Measurements from ENCODE around the gene RSRC1. TPM values are rescaled to one million over a fixed set of nuclear protein-coding genes. Genes with fewer than 3 reads are reported as not detected.
"Not testable (repeated sequence)": the region's sequence is repeated elsewhere in the genome, so short reads cannot be mapped to it uniquely, and the experiment has no call there.

The RSRC1 gene
- total RNA-seq, 1 experiment from 2014 or later = 60.3 TPM

GRCh38 chr3:158120330-158120729 is 10.4 kb downstream of the RSRC1 start:
- H3K36me3 ChIP-seq (ENCODE audit: low read depth) = peaks cover 3% of the 10 kb centered on the region
- no peak for DNase-seq
- no peaks in the 10 kb centered on the region for H3K27me3 ChIP-seq (ENCODE audit: insufficient read depth, low read depth)
- ChIA-PET CTCF (no interaction called here), POLR2A (ENCODE audit: unreplicated experiment) (no interaction called here)
- H3K79me2 ChIP-seq (ENCODE audit: low read depth) = peaks cover 45% of the 10 kb centered on the region
- no peaks in the 10 kb centered on the region for H3K4me1 ChIP-seq (replicated peaks; ENCODE audit: insufficient read depth)
- no TSS peak for BruUV-seq (replicated peaks)
- H2AFZ ChIP-seq = no peak overlapping the region
- H3K4me3 ChIP-seq = no peak overlapping the region
- H3K9me3 ChIP-seq (ENCODE audit: insufficient read depth, low read depth) = no peaks in the 10 kb centered on the region
- H3K27ac ChIP-seq = no peak overlapping the region
- no peaks in the 10 kb centered on the region for H4K20me1 ChIP-seq (ENCODE audit: insufficient read depth)
- H3K9me2 ChIP-seq (ENCODE audit: insufficient read depth) = no peaks in the 10 kb centered on the region
- intact Hi-C loops (cut with micrococcal nuclease; ENCODE audit: unreplicated experiment) = no loop called here
- H3K4me2 ChIP-seq = no peak overlapping the region
- TF ChIP-seq EZH2 (IDR thresholded peaks at IDR 0.05; ENCODE audit: low read depth) (no peak), CTCF (conservative IDR thresholded peaks at IDR 0.05) (no peak)
- H3F3A ChIP-seq (ENCODE audit: insufficient read depth, low read depth) = no peaks in the 10 kb centered on the region; the same call in 1 of the 2 replicates

GRCh38 chr3:158121295-158121694 is 11.4 kb downstream of the RSRC1 start:
- no peak for DNase-seq

GRCh38 chr3:158122721-158123120 is 12.8 kb downstream of the RSRC1 start:
- H3K4me2 ChIP-seq; H3K4me1 ChIP-seq (replicated peaks; ENCODE audit: insufficient read depth); intact Hi-C loops (cut with micrococcal nuclease; ENCODE audit: unreplicated experiment); H3K9me2 ChIP-seq (ENCODE audit: insufficient read depth); H3K4me3 ChIP-seq; H3F3A ChIP-seq (ENCODE audit: insufficient read depth, low read depth); DNase-seq; BruUV-seq (replicated peaks); H3K27ac ChIP-seq; H4K20me1 ChIP-seq (ENCODE audit: insufficient read depth); H2AFZ ChIP-seq; CTCF ChIA-PET; H3K27me3 ChIP-seq (ENCODE audit: insufficient read depth, low read depth); H3K9me3 ChIP-seq (ENCODE audit: insufficient read depth, low read depth): not testable (repeated sequence)
- peaks cover 11% of the 10 kb centered on the region for H3K36me3 ChIP-seq (ENCODE audit: low read depth)
- peaks cover 23% of the 10 kb centered on the region for H3K79me2 ChIP-seq (ENCODE audit: low read depth)
- POLR2A ChIA-PET (ENCODE audit: unreplicated experiment) = interaction anchor here (0.5 to 0.7 kb wide), 2 partner anchors 11 to 1604 kb away, joined by 3 to 4 read pairs; no protein-coding TSS in a partner anchor

More at GRCh38 chr3:158121295-158121694, 11.4 kb downstream of the RSRC1 start:
- Histone ChIP-seq H3K9me3 (ENCODE audit: insufficient read depth, low read depth) (no peaks in the 10 kb centered on the region), H3K36me3 (ENCODE audit: low read depth) (peaks cover 11% of the 10 kb centered on the region), H3K4me2 (no peak overlapping the region), H3K79me2 (ENCODE audit: low read depth) (peaks cover 35% of the 10 kb centered on the region), H3K9me2 (ENCODE audit: insufficient read depth) (no peaks in the 10 kb centered on the region), H2AFZ (no peak overlapping the region), H4K20me1 (ENCODE audit: insufficient read depth) (no peaks in the 10 kb centered on the region), H3F3A (ENCODE audit: insufficient read depth, low read depth) (no peaks in the 10 kb centered on the region; the same call in 1 of the 2 replicates), H3K27me3 (ENCODE audit: insufficient read depth, low read depth) (no peaks in the 10 kb centered on the region), H3K4me3 (no peak overlapping the region), H3K27ac (no peak overlapping the region), H3K4me1 (replicated peaks; ENCODE audit: insufficient read depth) (no peaks in the 10 kb centered on the region)
- ChIA-PET CTCF (no interaction called here), POLR2A (ENCODE audit: unreplicated experiment) (no interaction called here)
- no peak for TF ChIP-seq EZH2 (IDR thresholded peaks at IDR 0.05; ENCODE audit: low read depth)
- TF ChIP-seq CTCF (conservative IDR thresholded peaks at IDR 0.05) = no peak
- intact Hi-C loops (cut with micrococcal nuclease; ENCODE audit: unreplicated experiment) = no loop called here
- no TSS peak for BruUV-seq (replicated peaks)

All from PC-9 (cell line).